OCI-LY3 (cell line): ENCODE results near the gene HYI.

Experiments used
- EZH2phosphoT487 ChIP-seq: fragments of 200-600 bp; shearing (Covaris generic); IDR thresholded peaks from 2 replicates; pipeline ENCODE4 v1.6.1; 2018; ENCODE audit warnings: antibody characterized with exemption, mixed run types, low read depth
- TF ChIP-seq, protein P1 (sequence below): fragments of 200-600, 300-600 bp; sonication (generic); IDR thresholded peaks from 2 replicates; pipeline ENCODE4 v1.5.1; 2014; ENCODE audit warnings: antibody characterized with exemption, low read length, low read depth

DNA sequence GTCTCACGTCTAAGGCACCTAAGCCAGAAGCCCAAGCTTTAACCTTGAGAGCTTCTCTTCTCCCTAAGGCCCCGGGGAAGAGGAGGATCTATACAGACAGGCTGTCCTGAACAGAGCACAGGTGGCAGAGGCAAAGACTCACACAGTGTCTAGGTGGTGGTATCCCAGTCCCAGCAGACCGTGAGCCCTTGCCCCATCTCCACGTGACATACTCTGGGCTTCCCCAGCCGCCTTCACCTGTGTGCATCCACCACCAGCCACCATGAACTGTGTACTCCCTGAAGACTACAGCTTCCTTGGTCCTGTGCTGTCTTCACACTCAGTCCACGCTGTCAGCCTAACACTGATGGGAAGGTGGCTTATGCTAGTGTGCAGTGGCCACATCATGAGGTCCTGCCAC is 32.3 kb downstream of the HYI start:
- TF ChIP-seq, protein P1, sequence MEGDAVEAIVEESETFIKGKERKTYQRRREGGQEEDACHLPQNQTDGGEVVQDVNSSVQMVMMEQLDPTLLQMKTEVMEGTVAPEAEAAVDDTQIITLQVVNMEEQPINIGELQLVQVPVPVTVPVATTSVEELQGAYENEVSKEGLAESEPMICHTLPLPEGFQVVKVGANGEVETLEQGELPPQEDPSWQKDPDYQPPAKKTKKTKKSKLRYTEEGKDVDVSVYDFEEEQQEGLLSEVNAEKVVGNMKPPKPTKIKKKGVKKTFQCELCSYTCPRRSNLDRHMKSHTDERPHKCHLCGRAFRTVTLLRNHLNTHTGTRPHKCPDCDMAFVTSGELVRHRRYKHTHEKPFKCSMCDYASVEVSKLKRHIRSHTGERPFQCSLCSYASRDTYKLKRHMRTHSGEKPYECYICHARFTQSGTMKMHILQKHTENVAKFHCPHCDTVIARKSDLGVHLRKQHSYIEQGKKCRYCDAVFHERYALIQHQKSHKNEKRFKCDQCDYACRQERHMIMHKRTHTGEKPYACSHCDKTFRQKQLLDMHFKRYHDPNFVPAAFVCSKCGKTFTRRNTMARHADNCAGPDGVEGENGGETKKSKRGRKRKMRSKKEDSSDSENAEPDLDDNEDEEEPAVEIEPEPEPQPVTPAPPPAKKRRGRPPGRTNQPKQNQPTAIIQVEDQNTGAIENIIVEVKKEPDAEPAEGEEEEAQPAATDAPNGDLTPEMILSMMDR, result no peak
- TF ChIP-seq EZH2phosphoT487, result no peak
